Central memory CD8-positive, alpha-beta T cell (primary cell): ENCODE data around the gene HOOK2.

Experiments used
- ATAC-seq: fragments of 150-1000 bp; cut with Tn5 transposase; replicated peaks from 2 replicates; pipeline ENCODE4 v1.10.0; 2022; ENCODE audit warnings: mild to moderate bottlenecking, moderate FRiP score, moderate number of reproducible peaks; ENCODE audit not compliant: poor library complexity, severe bottlenecking; ENCODE audit errors: extremely low read depth
- DNase-seq, 2 donors: peaks; one replicate each; pipeline ENCODE4 v3.0.0; 2021; ENCODE audit warnings: low spot score in 2 of 2
- H3K27ac Mint-ChIP-seq: one replicate; pipeline ENCODE4 v1.8.0; 2022; ENCODE audit warnings: low read depth, mild to moderate bottlenecking, moderate library complexity, mixed read lengths
- H3K27me3 Mint-ChIP-seq: one replicate; pipeline ENCODE4 v1.8.0; 2022; ENCODE audit warnings: mixed read lengths
- H3K36me3 Mint-ChIP-seq: one replicate; pipeline ENCODE4 v1.8.0; 2022; ENCODE audit warnings: mild to moderate bottlenecking, moderate library complexity, mixed read lengths; ENCODE audit not compliant: insufficient read depth
- H3K4me1 Mint-ChIP-seq: one replicate; pipeline ENCODE4 v1.8.0; 2022; ENCODE audit warnings: mixed read lengths
- H3K4me3 Mint-ChIP-seq: one replicate; pipeline ENCODE4 v1.8.0; 2022; ENCODE audit warnings: mild to moderate bottlenecking, moderate library complexity, mixed read lengths
- H3K9me3 Mint-ChIP-seq: one replicate; pipeline ENCODE4 v1.8.0; 2022; ENCODE audit warnings: mixed read lengths

Gene HOOK2

GRCh38 chr19:12784394-12784870 is 9.1 kb upstream of the HOOK2 start:
- Mint-ChIP-seq H3K4me3 (no peak overlapping the region), H3K27me3 (no peaks in the 10 kb centered on the region), H3K9me3 (no peaks in the 10 kb centered on the region), H3K36me3 (peaks cover 14% of the 10 kb centered on the region), H3K27ac (no peak overlapping the region), H3K4me1 (peaks cover 15% of the 10 kb centered on the region)
- DNase-seq = no peak
- ATAC-seq = peak; percentile 10

GRCh38 chr19:12783849-12784393 is 8.6 kb upstream of the HOOK2 start:
- Mint-ChIP-seq H3K36me3 (peaks cover 9% of the 10 kb centered on the region), H3K27ac (no peak overlapping the region), H3K4me3 (peak overlapping the region; percentile 31), H3K27me3 (no peaks in the 10 kb centered on the region), H3K4me1 (peaks cover 15% of the 10 kb centered on the region), H3K9me3 (no peaks in the 10 kb centered on the region)
- DNase-seq (no peak), ATAC-seq (no peak)

- Mint-ChIP-seq H3K27ac (no peak overlapping the region), H3K27me3 (no peaks in the 10 kb centered on the region), H3K36me3 (peaks cover 9% of the 10 kb centered on the region), H3K9me3 (no peaks in the 10 kb centered on the region), H3K4me3 (peak overlapping the region; percentile 31), H3K4me1 (peaks cover 18% of the 10 kb centered on the region)
- no peak for DNase-seq
- no peak for ATAC-seq
Measured at GRCh38 chr19:12783291-12783848, 8.0 kb upstream of the HOOK2 start.

- peak overlapping the region; percentile 73 for H3K4me3 Mint-ChIP-seq
- no peaks in the 10 kb centered on the region for H3K9me3 Mint-ChIP-seq
- H3K27ac Mint-ChIP-seq = peak overlapping the region; percentile 77
- ATAC-seq = peak; percentile 45
- H3K36me3 Mint-ChIP-seq = peaks cover 9% of the 10 kb centered on the region
- peak; percentile 84 to 94 for DNase-seq
- no peaks in the 10 kb centered on the region for H3K27me3 Mint-ChIP-seq
- peaks cover 21% of the 10 kb centered on the region for H3K4me1 Mint-ChIP-seq
Measured at GRCh38 chr19:12782424-12783290, 7.3 kb upstream of the HOOK2 start.

- H3K4me3 Mint-ChIP-seq = peak overlapping the region; percentile 73
- DNase-seq = no peak
Measured at GRCh38 chr19:12782174-12782423, 6.7 kb upstream of the HOOK2 start.

GRCh38 chr19:12779162-12779993 is 4.0 kb upstream of the HOOK2 start:
- Mint-ChIP-seq H3K27me3 (no peaks in the 10 kb centered on the region), H3K4me3 (peak overlapping the region; percentile 81), H3K36me3 (peaks cover 18% of the 10 kb centered on the region), H3K9me3 (no peaks in the 10 kb centered on the region), H3K4me1 (peaks cover 21% of the 10 kb centered on the region), H3K27ac (peak overlapping the region; percentile 78)
- DNase-seq (no peak), ATAC-seq (no peak)

More at GRCh38 chr19:12782174-12782423, 6.7 kb upstream of the HOOK2 start:
- Mint-ChIP-seq H3K4me1 (peaks cover 21% of the 10 kb centered on the region), H3K9me3 (no peaks in the 10 kb centered on the region), H3K36me3 (peaks cover 12% of the 10 kb centered on the region), H3K27ac (peak overlapping the region; percentile 77), H3K27me3 (no peaks in the 10 kb centered on the region)
- ATAC-seq = peak; percentile 68

GRCh38 chr19:12778905-12779161 is 3.5 kb upstream of the HOOK2 start:
- no peak for DNase-seq
- H3K36me3 Mint-ChIP-seq = peaks cover 19% of the 10 kb centered on the region
- H3K27ac Mint-ChIP-seq = peak overlapping the region; percentile 78
- H3K4me3 Mint-ChIP-seq = peak overlapping the region; percentile 81
- H3K4me1 Mint-ChIP-seq = peaks cover 23% of the 10 kb centered on the region
- no peaks in the 10 kb centered on the region for H3K27me3 Mint-ChIP-seq
- no peaks in the 10 kb centered on the region for H3K9me3 Mint-ChIP-seq
- no peak for ATAC-seq

GRCh38 chr19:12778017-12778904 is 2.9 kb upstream of the HOOK2 start:
- Mint-ChIP-seq H3K27me3 (no peaks in the 10 kb centered on the region), H3K4me1 (peaks cover 29% of the 10 kb centered on the region), H3K36me3 (peaks cover 17% of the 10 kb centered on the region), H3K4me3 (peak overlapping the region; percentile 81), H3K27ac (peak overlapping the region; percentile 78), H3K9me3 (no peaks in the 10 kb centered on the region)
- no peak for ATAC-seq
- DNase-seq = no peak

GRCh38 chr19:12777217-12778016 is 2.1 kb upstream of the HOOK2 start:
- Mint-ChIP-seq H3K4me1 (peaks cover 31% of the 10 kb centered on the region), H3K27ac (peak overlapping the region; percentile 78), H3K9me3 (no peaks in the 10 kb centered on the region), H3K27me3 (no peaks in the 10 kb centered on the region), H3K36me3 (peaks cover 17% of the 10 kb centered on the region), H3K4me3 (peak overlapping the region; percentile 81)
- peak; percentile 10 for ATAC-seq
- peak; percentile 71 to 74 for DNase-seq

GRCh38 chr19:12773571-12773970 is 1.8 kb downstream of the HOOK2 start:
- no peak for ATAC-seq
- no peak for DNase-seq
- Mint-ChIP-seq H3K27ac (no peak overlapping the region), H3K4me1 (peaks cover 15% of the 10 kb centered on the region), H3K36me3 (peaks cover 11% of the 10 kb centered on the region), H3K9me3 (no peaks in the 10 kb centered on the region), H3K27me3 (no peaks in the 10 kb centered on the region), H3K4me3 (peak overlapping the region; percentile 16)

- Mint-ChIP-seq H3K9me3 (no peaks in the 10 kb centered on the region), H3K36me3 (peaks cover 8% of the 10 kb centered on the region), H3K4me1 (peaks cover 9% of the 10 kb centered on the region), H3K27me3 (no peaks in the 10 kb centered on the region), H3K27ac (no peak overlapping the region), H3K4me3 (no peak overlapping the region)
- no peak for ATAC-seq
- DNase-seq = no peak
Measured at GRCh38 chr19:12772323-12772722, 3.0 kb downstream of the HOOK2 start.
